GM18861 (cell line): ENCODE data around the gene CALB2.

Experiments
- ATAC-seq: cut with Tn5 transposase; IDR thresholded peaks from one replicate; pipeline ENCODE4 v1.9.1; 2021; ENCODE audit not compliant: unreplicated experiment

The CALB2 gene

DNA sequence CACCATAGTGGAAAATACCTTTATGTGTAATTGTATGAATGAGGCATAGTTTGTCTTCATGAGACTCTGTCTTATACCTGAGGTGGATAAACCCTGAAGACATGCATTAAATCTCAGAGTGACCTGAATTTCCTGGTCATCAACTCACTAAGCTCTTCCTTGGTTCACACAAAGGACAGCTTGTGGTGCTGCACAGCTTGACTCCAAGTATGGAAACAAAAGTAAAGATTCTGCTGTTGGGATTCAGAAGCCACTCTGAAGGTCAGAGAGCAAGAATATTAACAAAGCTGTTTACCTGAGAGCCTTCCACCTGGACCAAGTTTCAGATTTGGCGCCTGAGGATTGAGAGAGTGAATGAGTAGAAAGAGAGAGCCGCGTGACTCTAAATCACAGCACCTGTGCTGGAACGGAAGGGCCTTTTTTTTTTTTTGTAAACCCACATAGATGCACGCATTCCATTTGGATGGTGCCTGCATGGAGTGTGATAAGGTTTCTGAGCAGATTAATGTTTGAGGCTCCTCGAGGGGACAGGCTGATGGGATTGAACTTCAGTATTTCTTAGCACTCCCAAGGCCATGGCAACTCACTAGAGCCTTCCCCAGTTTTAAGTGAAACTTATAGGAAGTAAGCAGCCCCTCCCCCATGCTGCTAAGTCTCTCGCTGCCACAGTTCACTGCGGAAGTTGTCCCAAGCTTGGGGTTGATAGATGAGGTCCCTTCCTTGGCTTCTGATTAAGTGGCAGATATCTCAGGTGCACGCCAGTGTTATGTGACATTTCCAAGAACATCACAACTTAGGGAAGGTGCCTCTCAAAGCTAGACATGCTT lies 28.7 kb downstream of the CALB2 start:
- ATAC-seq: no peak

DNA sequence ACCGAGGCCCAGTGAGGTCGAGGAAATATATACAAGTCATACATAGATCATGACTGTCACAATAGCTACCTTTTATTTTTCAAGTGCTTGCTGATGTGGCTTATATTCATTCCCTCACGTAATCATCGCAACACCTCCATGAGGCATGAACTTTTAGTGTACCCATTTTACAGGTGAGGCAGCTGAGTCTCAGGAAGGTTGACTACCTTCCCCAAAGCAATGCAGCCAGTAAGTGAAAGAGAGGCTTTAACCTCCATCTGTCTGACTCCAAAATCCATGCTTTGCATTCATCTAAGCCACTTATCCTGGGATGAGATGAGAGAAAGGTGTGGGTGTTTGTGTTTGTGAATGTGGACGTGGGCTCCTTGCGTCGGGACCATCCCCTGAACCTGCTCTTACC lies 30.8 kb downstream of the CALB2 start:
- ATAC-seq: no peak

DNA sequence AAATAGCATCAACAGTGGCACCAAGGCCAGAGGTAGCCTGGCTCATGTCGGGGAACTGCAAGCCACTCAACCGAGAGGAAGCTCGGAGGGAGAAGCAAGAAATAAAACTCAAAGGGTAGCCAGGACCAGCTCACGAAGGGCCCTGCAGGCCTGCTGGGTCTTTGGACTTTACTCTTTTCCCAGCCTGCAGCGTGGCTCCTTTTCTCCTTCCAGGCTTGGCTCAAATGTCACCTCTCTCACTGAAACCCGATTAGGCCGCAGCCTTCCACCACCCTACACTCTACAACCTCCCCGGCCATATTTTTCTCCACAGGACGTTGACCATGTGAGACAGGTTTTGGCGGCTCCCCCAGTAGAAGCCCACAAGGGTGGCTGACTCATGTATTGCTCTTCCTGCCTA lies 38.1 kb downstream of the CALB2 start:
- ATAC-seq: no peak

DNA sequence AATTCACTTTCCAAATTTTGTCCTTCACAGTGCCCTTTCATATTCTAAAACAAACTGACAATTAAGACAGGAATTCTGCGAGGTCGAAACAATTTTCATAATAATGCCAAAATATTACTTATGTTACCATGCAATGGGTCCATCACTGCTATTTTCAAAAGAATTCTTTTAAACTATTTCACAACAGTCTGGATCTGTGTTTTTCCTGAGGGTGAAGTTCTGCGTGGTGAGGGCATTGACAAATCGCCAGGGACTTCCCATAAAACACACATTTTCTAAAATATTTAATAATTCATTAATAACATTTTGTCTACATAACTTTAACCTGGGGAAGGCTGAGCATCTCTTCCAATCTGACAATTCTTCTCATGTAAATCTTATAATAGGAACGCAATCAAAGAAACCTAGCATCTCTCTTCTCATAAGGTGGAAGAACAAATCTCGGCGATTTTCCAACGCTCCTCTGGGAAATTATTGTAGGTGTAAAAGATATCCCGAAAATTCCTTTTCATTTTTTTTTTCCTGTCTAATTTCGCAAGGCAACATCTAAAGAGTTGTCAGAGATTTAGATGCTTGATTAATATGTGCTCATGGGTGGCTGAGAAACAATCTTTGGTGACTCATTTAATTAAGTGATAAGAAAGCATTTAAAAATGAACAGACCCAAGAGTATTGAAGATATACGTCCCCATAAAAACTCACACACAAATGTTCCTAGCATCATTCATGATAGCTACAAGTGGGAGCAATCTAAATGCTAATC lies 41.5 kb downstream of the CALB2 start:
- ATAC-seq: no peak

DNA sequence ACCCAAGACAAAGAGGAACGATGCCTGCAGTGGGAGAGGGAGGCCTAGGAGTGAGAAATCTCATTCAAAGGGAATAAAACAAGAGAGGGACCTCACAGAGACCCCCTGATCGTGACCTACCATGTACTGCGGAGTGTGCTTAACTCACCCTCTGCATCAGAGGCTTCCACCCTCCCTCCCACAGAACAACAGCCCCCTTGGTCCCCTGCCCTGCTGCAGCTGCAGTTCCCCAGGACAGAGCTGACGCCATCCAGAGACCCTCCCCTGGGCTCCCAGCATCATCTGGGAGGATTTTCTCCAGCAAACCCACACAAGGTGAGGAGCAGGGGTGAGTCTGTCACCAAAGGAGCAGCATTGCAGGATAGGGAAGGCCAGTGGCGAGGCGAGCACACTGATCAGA lies 43.5 kb downstream of the CALB2 start:
- no peak for ATAC-seq

DNA sequence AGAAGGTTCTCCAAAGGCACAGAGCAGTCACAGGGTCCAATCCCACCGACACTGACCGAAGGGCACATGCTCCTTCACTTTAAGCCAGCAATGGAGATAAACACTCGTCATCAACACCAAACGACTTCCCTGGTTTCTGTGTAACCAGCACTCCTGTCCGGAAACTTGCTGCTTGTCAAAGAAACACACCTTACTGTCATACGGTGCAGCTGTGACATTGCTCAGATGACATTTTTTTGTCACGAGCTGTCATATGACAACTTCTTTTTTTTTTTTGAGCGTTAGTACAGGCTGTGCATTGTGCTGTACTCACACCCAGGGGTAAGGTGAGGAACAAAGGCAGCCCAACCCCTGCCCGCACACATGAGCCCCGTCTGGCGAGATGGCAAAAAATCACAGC lies 44.2 kb downstream of the CALB2 start:
- no peak for ATAC-seq

DNA sequence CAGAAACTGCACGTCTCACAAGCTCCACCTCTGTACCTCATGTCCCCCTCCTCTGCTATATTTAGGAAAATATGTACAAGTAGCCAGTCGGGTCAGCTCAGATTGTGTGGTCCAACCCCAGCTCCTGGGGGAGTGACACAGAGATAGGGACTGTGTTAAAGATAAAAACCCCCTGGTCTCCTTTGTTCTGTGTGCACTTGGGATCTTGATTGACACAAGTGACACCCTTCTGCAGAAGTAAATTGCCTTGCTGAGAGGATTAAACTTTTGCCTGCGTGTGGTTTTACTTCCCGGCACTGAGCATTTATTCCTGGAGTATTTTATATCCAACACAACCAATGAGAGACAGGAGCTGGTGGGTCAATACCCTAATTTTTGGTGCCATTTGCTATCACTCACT lies 45.8 kb downstream of the CALB2 start:
- ATAC-seq: no peak

DNA sequence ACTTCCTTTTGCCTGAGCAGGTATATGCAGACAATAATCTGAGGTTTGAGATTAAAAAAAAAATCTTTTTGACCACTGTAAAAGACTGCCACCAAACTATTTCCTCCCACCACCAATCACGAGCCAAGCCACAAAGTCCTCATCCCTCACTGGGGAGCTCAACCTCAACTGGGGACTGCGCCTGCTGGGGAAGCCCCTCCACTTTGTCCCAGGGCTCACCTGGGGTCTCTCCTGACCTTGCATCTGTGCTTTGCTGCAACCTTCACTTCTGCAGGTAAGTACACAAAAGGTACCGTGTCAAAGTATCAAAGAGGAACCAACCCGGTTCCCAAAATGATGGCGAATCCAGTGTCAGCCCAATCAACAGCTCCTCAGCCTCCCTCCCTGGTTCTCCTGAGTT lies 47.8 kb downstream of the CALB2 start:
- ATAC-seq: no peak

DNA sequence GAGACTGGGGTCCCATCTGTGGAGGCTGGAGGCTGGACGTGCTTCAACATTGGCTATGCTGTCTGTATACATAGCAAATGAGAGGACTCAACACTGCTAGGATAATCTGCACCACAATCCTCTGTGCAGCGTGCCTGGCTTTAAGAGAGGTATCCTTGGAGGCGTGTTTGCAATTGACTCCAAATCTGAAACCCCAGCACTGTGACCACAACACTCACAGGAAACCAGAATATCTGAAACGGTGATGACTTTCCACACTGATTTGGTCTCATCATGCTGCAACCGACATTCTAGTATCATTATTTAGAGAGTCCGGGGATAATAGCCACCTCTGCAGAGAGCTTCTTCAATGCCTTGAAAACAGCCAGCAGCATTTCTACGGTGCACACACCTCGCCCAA lies 48.2 kb downstream of the CALB2 start:
- ATAC-seq: no peak

DNA sequence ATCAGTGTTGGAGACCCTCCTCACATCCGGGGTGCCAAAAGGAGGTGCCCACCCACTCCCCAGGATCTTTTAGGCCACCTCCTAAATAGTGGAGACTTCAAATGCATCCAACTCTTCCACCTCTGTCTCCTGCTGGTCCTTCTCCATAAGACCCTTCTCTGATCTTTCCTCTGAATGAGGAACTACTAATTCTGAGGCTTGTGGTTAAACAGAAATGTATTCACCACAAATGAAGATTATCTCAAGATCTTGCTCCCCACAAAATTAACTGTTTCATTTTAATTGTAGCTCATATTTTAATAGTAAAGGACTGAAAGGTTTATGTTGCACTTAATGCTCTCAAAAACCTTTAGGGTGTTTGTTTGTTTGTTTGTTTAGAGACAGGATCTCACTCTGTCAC lies 49.2 kb downstream of the CALB2 start:
- no peak for ATAC-seq

DNA sequence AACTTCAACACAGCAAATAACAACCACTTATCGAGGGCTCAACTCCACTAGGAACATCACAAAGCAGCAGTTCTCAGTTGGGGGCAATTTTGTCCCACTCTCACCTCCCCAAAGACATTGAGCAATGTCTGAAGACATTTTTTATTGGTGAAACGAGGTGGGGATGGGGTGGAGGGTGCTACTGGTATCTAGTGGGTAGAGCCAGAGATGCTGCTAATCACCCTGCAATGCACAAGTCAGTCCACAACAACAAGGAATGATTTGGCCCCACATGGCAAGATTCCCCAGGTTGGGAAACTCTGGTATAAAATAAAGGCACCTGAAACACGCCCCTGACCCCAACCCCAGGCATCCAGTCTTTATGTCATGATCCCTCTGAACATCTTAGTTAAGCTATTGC lies 50.0 kb downstream of the CALB2 start:
- ATAC-seq: no peak

DNA sequence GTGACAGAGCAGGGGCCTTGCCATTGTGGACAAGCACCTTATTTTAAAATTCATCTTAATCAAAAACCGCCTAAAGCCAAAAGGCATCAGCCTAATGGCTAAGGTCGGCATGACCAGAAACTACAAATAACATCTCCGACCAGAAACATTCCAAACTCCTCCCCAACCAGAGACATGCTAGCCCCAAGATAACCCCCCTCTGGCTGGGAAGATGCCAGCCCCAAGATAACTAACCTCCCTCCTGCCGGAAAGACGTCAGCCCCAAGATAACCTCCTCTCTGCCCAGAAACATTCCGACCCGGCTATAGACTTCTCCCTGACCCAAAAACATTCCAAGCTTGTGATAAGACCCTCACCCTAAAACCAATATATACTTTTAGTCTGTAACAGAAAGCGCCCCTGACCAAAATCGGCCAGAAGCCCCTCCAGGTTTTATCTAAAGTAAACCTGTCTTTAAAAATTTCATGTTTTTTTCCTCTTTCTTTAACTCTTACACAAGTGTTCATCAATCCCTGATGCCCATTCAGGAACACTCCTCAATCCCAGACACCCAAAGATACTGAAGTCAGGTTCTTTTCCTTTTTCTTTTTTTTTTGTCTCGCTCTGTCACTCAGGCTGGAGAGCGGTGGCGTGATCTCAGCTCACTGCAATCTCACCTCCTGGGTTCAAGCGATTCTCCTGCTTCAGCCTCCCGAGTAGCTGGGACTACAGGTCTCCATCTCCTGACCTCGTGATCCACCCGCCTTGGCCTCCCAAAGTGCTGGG lies 50.7 kb downstream of the CALB2 start:
- ATAC-seq: no peak

DNA sequence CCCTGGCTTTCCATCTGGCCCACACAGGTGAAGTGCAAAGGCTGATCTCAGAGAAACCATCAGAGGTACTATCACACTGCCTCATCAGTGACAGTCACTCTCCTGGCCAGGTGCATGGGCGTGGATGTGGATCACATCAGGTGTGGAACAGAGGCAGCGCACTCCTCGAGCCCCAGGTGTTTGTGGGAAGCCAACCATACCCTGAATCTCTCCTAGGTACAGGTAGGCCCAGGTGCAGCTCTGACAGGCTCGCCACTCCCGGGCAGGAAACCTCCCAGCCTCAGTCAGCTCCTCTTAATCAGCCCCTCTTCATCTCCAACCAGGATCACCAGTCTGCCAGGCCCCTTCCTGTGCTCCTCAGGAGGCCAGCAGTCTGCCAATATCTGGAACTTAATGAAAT lies 51.6 kb downstream of the CALB2 start:
- no peak for ATAC-seq

DNA sequence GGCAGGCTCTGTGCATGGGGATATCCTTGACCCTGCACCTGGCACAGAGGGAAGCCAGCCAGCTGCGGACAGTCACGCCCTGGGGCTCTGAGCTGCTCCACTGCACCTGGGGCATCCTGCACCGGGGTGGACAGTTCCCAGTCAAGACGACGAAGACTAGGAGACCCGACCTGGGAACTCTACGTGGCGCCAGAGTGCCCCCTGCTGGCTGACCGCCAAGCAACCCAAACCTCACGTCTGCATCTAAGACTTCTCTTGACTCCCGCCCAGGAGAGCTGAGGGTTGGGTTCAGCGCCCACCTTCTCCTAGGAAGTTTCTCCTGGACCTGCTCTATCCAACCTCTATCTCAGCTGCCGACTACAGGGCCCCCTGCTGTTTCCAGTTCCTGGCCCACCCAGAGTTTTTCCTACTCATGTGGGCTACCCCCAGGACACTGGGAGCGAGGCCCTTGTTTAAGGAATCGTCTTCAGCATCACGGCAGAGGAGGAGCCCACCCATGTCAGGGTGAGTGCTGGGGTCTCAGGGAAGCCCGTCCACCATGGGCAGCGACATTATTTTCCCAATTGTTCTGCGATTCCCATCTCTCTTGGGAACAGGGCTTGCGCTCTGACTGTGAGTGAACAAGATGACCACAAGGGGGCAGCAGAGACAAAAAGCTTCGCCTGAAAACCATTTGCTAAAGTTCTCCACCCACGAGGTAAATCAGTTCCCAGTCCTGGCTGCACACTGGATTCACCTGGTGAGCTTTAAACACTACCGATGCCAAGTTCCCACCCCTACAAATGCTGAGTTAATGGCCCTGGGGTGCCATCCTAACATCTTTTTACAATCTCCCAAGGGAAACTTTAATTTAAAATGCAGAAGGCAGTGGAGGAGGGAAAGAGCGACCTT lies 54.0 kb downstream of the CALB2 start:
- ATAC-seq: no peak

DNA sequence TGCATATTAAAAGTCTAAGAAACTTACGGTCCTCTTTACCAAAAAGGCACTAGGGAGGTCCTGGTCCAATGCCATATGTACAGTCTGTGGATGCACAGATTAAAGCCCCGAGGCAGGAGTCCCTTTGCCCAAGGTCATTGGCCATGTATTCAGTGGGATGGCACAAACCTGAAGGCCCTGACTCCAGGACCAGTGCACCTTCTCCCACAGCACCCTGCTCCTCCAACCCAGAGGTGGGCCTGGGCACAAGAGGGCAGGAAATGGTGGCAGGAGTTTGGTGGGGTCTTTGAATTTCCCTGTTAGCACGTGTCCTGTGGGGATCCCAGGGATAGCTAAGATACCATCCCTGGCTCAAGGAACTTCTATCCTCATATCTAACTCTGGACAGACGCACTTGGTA lies 54.8 kb downstream of the CALB2 start:
- ATAC-seq: no peak

DNA sequence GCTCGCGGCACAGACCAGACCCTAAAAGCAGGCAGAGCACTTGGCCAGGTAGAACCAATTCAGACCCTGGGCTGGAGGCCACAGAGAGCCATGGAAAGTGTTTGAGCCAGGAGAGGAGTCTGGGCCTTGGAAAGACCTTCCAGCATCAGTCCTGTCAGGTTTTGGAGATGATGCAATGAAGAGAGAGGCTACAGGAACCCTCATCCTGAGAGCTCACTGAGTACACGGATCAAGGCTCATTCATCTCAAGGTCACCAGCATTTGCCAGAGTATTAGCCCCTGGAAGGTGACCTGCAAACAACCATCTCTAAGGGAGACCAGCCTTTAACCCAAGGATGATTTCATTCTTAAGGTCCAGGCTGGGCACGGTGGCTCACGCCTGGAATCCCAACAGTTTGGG lies 55.5 kb downstream of the CALB2 start:
- no peak for ATAC-seq

DNA sequence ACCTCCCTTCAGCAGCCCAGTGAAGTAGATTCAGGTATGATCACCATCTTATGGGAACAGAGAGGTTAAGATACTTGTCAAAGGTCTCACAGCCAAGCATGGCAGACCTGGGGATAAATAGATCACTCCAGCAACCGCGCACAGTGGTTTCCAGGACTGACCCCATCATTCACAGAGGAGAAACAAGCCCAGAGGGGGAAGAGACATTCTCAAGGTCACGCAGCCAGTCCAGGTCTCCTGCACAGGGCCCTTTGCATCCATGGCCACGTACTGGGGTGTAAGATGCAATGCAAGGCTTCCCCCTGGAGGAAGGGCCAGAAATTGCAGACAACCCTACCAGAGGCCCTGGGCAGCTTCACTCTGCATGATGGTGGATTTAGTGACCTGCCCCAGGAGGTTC lies 63.4 kb downstream of the CALB2 start:
- ATAC-seq: no peak

DNA sequence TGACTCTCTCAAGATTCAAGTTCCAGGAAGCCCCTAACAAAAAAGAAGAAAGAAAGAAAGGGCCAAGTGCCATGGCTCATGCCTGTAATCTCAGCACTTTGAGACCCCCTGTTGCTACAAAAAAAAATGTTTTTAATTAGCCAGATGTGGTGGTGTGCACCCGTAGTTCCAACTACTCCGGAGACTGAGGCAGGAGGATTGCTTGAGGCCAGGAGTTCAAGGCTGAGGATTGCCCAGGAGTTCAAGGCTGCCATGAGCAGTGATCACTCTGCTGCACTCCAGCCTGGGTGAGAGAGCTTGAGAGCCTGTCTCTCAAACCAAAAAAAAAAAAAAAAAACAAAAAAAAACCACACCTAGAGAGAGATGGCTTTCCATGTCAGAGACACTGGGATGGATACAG lies 64.5 kb downstream of the CALB2 start:
- ATAC-seq: no peak

DNA sequence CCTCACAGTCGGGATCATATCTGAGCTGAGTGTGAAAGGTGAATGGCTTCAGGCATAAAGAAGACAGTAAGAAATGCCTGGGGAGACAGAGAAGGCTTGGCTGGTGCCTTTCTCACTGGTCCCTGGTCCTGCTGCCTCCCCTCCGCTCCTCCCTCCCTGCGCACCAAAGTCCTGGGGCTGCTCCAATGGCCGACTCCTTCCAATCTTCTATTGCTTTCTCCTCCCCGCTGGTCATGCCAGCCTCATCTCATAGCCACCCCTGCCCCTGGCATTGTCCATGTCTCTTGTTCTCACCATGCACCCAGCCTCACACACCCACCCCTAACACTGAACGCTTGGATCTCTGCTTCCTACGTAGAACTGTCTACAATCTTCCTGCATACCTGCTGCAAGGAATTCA lies 65.3 kb downstream of the CALB2 start:
- no peak for ATAC-seq

DNA sequence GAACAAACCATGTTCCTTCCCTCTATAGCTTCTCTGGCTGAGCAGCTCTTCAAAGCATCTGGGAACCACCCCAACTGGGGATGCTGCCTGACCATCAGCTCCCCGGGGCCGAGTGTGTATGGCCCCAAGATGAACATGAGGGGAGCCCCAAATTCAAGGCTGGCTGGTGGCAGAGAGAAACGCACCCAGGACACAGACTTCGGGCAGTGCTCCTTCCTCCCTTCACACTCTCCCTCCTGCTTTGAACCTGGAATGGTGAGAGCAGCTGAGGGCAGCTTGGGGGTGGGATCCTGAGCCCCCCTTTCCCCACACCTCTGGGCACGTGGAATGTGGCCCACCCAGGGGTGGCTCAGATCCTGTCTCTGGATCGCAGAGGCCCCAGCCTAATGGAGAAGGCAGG lies 66.1 kb downstream of the CALB2 start:
- no peak for ATAC-seq

DNA sequence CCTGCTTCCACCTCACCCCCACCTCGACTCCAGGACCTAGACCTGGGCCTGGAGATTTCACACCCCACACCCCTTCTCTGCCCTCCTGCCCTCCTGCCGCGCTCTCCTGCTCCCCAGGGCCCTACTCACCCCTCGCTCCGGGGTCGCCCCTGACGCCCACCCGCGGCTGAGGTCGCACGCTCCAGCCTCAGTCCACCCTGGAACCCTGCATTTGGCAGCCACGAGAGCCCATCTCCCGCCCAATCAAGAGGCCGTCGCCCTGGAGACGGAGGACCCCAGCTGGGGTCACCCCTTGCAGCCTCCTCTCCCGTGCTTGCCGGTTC lies 67.2 kb downstream of the CALB2 start:
- ATAC-seq: no peak
